Measurements from ENCODE around the gene TSPAN9. TPM values are rescaled to one million over a fixed set of nuclear protein-coding genes. Genes with fewer than 3 reads are reported as not detected.
"Not testable (repeated sequence)": the region's sequence is repeated elsewhere in the genome, so short reads cannot be mapped to it uniquely, and the experiment has no call there.

TSPAN9 gene
- total RNA-seq, 1 donor from 2014 or later = 40.9 TPM

DNA sequence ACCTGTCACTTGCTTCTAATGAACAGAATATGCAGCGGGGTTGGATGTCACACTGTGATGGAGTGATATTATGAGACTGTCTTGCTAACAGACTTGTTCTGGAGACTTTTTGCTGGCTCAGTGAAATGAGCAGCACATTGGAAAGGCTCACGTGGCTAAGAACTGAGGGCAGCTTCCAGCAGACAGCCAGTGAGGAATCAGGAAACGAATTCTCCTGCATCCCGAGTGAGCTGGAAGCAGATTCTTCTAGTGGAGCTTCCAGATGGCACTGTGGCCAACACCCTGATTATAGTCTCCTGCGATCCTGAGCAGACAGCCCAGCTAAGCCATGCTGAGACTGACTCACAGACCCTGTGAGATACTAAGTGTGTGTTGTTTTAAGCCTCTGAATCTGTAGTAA is 16.1 kb upstream of the TSPAN9 start:
- peak overlapping the region; percentile 58 for H3K4me2 ChIP-seq (ENCODE audit: low read length)
- Mint-ChIP-seq H3K27me3 (ENCODE audit: low read depth, unreplicated experiment) (peaks cover 7% of the 10 kb centered on the region), H3K9me3 (ENCODE audit: unreplicated experiment) (peaks cover 9% of the 10 kb centered on the region), H3K4me1 (ENCODE audit: low read depth, unreplicated experiment) (peaks cover 7% of the 10 kb centered on the region), H3K36me3 (ENCODE audit: low read depth, unreplicated experiment) (peaks cover 2% of the 10 kb centered on the region), H3K4me3 (ENCODE audit: unreplicated experiment) (no peak overlapping the region), H3K27ac (ENCODE audit: unreplicated experiment) (no peak overlapping the region)
- no peaks in the 10 kb centered on the region for H3K9me3 ChIP-seq (ENCODE audit: insufficient read depth, low read depth, low read length)
- no peak for TF ChIP-seq EZH2 (IDR thresholded peaks at IDR 0.05; ENCODE audit: insufficient read depth, low read length)
- TF ChIP-seq CTCF (IDR thresholded peaks at IDR 0.05; ENCODE audit: insufficient read depth, low read depth, low read length) = no peak
- peak overlapping the region; percentile 4 for H2AFZ ChIP-seq (ENCODE audit: low read depth, low read length)
- H3K27me3 ChIP-seq (ENCODE audit: insufficient read depth, low read length) = peaks cover 9% of the 10 kb centered on the region
- peak; percentile 41 for DNase-seq (ENCODE audit: low read depth)
- no peaks in the 10 kb centered on the region for H3K36me3 ChIP-seq (ENCODE audit: insufficient read depth, low read length)
- H4K20me1 ChIP-seq (ENCODE audit: insufficient read depth, low read length) = no peaks in the 10 kb centered on the region
- peak; percentile 84 for FAIRE-seq
- no peak overlapping the region for H3K4me3 ChIP-seq (ENCODE audit: insufficient read depth, low read depth, low read length)
- H3K4me1 ChIP-seq (ENCODE audit: insufficient read depth, low read length) = peaks cover 10% of the 10 kb centered on the region
- no peak overlapping the region for H3K27ac ChIP-seq (ENCODE audit: low read depth, low read length)
- H3K79me2 ChIP-seq (ENCODE audit: insufficient read depth, low read length) = no peaks in the 10 kb centered on the region
- H3K9ac ChIP-seq (ENCODE audit: low read length) = no peak overlapping the region

DNA sequence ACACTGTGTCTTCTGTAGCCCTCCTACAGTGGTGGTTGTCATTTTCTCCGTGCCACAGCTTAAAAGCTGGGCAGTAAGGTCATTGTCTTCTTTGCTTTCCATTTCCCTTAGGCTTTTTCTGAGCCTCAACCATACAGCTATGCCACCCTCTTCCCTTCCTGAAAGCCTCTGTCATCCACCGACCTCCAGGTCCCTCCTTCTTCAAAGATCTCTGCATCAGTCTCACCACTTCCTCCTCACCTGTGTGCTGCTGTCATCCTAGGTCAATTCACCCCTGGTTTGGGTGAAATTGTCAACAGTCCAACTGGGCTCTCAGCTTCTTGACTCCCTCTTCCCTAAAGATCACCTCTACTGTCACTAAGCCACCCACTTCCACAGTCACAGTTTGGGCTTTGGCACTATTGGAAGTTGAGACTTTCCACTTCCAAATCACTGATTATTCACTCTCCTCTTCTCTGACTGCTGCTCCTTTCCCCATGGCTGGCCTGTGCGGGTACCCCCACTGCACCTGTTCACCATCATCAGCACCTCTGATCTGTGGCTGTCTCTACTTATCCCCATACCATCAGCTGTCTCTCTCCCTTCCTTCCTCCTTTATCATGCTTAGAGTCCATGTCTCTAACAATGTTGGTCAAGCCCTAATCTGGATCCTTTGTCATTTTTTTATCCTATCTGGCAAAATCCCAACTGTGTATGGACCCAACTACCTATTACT is 15.5 kb upstream of the TSPAN9 start:
- Mint-ChIP-seq H3K9me3 (ENCODE audit: unreplicated experiment) (peaks cover 8% of the 10 kb centered on the region), H3K27me3 (ENCODE audit: low read depth, unreplicated experiment) (peaks cover 7% of the 10 kb centered on the region), H3K36me3 (ENCODE audit: low read depth, unreplicated experiment) (peaks cover 2% of the 10 kb centered on the region), H3K4me1 (ENCODE audit: low read depth, unreplicated experiment) (peaks cover 7% of the 10 kb centered on the region), H3K4me3 (ENCODE audit: unreplicated experiment) (no peak overlapping the region), H3K27ac (ENCODE audit: unreplicated experiment) (no peak overlapping the region)
- Histone ChIP-seq H3K27me3 (ENCODE audit: insufficient read depth, low read length) (peaks cover 9% of the 10 kb centered on the region), H3K4me1 (ENCODE audit: insufficient read depth, low read length) (peaks cover 10% of the 10 kb centered on the region), H3K36me3 (ENCODE audit: insufficient read depth, low read length) (no peaks in the 10 kb centered on the region), H4K20me1 (ENCODE audit: insufficient read depth, low read length) (no peaks in the 10 kb centered on the region), H2AFZ (ENCODE audit: low read depth, low read length) (peak overlapping the region; percentile 4), H3K9ac (ENCODE audit: low read length) (no peak overlapping the region), H3K4me2 (ENCODE audit: low read length) (peak overlapping the region; percentile 58), H3K27ac (ENCODE audit: low read depth, low read length) (no peak overlapping the region), H3K79me2 (ENCODE audit: insufficient read depth, low read length) (no peaks in the 10 kb centered on the region), H3K9me3 (ENCODE audit: insufficient read depth, low read depth, low read length) (no peaks in the 10 kb centered on the region), H3K4me3 (ENCODE audit: insufficient read depth, low read depth, low read length) (no peak overlapping the region)
- TF ChIP-seq EZH2 (IDR thresholded peaks at IDR 0.05; ENCODE audit: insufficient read depth, low read length) = no peak
- TF ChIP-seq CTCF (IDR thresholded peaks at IDR 0.05; ENCODE audit: insufficient read depth, low read depth, low read length) = no peak
- DNase-seq (ENCODE audit: low read depth) (no peak), FAIRE-seq (no peak)

DNA sequence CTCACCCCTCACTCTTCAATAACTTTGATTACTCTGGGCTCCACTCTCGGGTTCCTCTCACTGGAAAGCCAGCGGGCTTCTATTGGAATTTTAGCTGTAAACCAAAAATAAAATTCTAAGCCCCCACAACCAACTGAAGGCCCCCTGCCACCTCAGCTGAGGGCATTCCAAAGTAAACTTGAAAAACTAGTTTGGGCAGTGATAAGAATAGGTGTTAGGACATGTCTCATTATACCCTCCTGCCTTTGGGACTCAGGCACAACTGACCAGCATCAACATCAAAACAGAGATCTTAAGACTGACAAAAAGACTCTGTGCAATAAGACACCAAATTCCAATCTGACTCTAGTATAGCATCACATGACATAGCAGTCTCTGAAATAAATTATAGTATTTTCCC is 11.9 kb upstream of the TSPAN9 start:
- H3K9ac ChIP-seq (ENCODE audit: low read length) = no peak overlapping the region
- peaks cover 2% of the 10 kb centered on the region for H3K36me3 Mint-ChIP-seq (ENCODE audit: low read depth, unreplicated experiment)
- H3K9me3 Mint-ChIP-seq (ENCODE audit: unreplicated experiment) = peaks cover 8% of the 10 kb centered on the region
- no peak overlapping the region for H2AFZ ChIP-seq (ENCODE audit: low read depth, low read length)
- H3K36me3 ChIP-seq (ENCODE audit: insufficient read depth, low read length) = no peaks in the 10 kb centered on the region
- no peak overlapping the region for H3K4me3 ChIP-seq (ENCODE audit: insufficient read depth, low read depth, low read length)
- peaks cover 20% of the 10 kb centered on the region for H3K27me3 Mint-ChIP-seq (ENCODE audit: low read depth, unreplicated experiment)
- no peaks in the 10 kb centered on the region for H3K79me2 ChIP-seq (ENCODE audit: insufficient read depth, low read length)
- DNase-seq (ENCODE audit: low read depth) = no peak
- H3K27ac ChIP-seq (ENCODE audit: low read depth, low read length) = no peak overlapping the region
- no peak overlapping the region for H3K4me3 Mint-ChIP-seq (ENCODE audit: unreplicated experiment)
- H3K27me3 ChIP-seq (ENCODE audit: insufficient read depth, low read length) = peaks cover 6% of the 10 kb centered on the region
- H3K4me2 ChIP-seq (ENCODE audit: low read length) = no peak overlapping the region
- no peak for FAIRE-seq
- no peaks in the 10 kb centered on the region for H3K9me3 ChIP-seq (ENCODE audit: insufficient read depth, low read depth, low read length)
- H3K4me1 ChIP-seq (ENCODE audit: insufficient read depth, low read length) = peaks cover 10% of the 10 kb centered on the region
- no peaks in the 10 kb centered on the region for H4K20me1 ChIP-seq (ENCODE audit: insufficient read depth, low read length)
- no peak overlapping the region for H3K27ac Mint-ChIP-seq (ENCODE audit: unreplicated experiment)
- TF ChIP-seq CTCF (IDR thresholded peaks at IDR 0.05; ENCODE audit: insufficient read depth, low read depth, low read length) = no peak
- H3K4me1 Mint-ChIP-seq (ENCODE audit: low read depth, unreplicated experiment) = peaks cover 7% of the 10 kb centered on the region

GRCh38 chr12:3065846-3066245 is 11.3 kb upstream of the TSPAN9 start:
- not testable (repeated sequence) for H2AFZ ChIP-seq (ENCODE audit: low read depth, low read length); H3K27ac ChIP-seq (ENCODE audit: low read depth, low read length); H3K9ac ChIP-seq (ENCODE audit: low read length); H3K36me3 ChIP-seq (ENCODE audit: insufficient read depth, low read length); H4K20me1 ChIP-seq (ENCODE audit: insufficient read depth, low read length); DNase-seq (ENCODE audit: low read depth); H3K4me3 Mint-ChIP-seq (ENCODE audit: unreplicated experiment); H3K9me3 Mint-ChIP-seq (ENCODE audit: unreplicated experiment); H3K27ac Mint-ChIP-seq (ENCODE audit: unreplicated experiment); H3K27me3 ChIP-seq (ENCODE audit: insufficient read depth, low read length); H3K4me2 ChIP-seq (ENCODE audit: low read length); H3K36me3 Mint-ChIP-seq (ENCODE audit: low read depth, unreplicated experiment); H3K4me1 Mint-ChIP-seq (ENCODE audit: low read depth, unreplicated experiment); H3K4me3 ChIP-seq (ENCODE audit: insufficient read depth, low read depth, low read length); H3K79me2 ChIP-seq (ENCODE audit: insufficient read depth, low read length); H3K9me3 ChIP-seq (ENCODE audit: insufficient read depth, low read depth, low read length); H3K4me1 ChIP-seq (ENCODE audit: insufficient read depth, low read length); FAIRE-seq
- H3K27me3 Mint-ChIP-seq (ENCODE audit: low read depth, unreplicated experiment) = peaks cover 16% of the 10 kb centered on the region
